Thoracic aorta (tissue), 2 donors: ENCODE measurements around the gene ATG9A. TPM values are rescaled to one million over a fixed set of nuclear protein-coding genes. Genes with fewer than 3 reads are reported as not detected.

Experiments
- ATAC-seq: fragments of 150-250 bp; one replicate; pipeline ENCODE4 v1.8.0; 2017; ENCODE audit warnings: low read depth; ENCODE audit not compliant: insufficient number of reproducible peaks, low FRiP score
- DNase-seq: peaks from one replicate; pipeline ENCODE4 v3.0.0-alpha.2; 2020; ENCODE audit warnings: low spot score
- H3K27ac ChIP-seq, 2 donors: fragments of 200-600 bp; sonication (generic); 1 replicate in 1 of 2; 2 replicates in 1 of 2; pipeline ENCODE4 v1.5.1; 2016; ENCODE audit warnings: mild to moderate bottlenecking in 2 of 2, moderate library complexity in 2 of 2
- H3K27me3 ChIP-seq: fragments of 200-600 bp; sonication (generic); replicated peaks from 2 replicates; pipeline ENCODE4 v1.6.0; 2016; ENCODE audit warnings: mild to moderate bottlenecking; ENCODE audit not compliant: insufficient read depth
- H3K36me3 ChIP-seq: fragments of 200-600 bp; sonication (generic); one replicate; pipeline ENCODE4 v1.5.1; 2016
- H3K4me1 ChIP-seq, 2 donors: fragments of 200-600 bp; sonication (generic); 1 replicate in 1 of 2; 2 replicates in 1 of 2; pipeline versions ENCODE4 v1.5.1 to v1.6.0; 2016; ENCODE audit warnings: low read depth in 2 of 2, mild to moderate bottlenecking in 1 of 2; ENCODE audit not compliant: control insufficient read depth in 1 of 2
- H3K4me3 ChIP-seq: fragments of 200-600 bp; sonication (generic); 2 replicates; pipeline ENCODE4 v1.5.1; 2016; ENCODE audit warnings: mild to moderate bottlenecking
- H3K9me3 ChIP-seq: fragments of 200-600 bp; sonication (generic); 2 replicates; pipeline ENCODE4 v1.5.1; 2016
- total RNA-seq, 2 donors: library from RNA; depleted of rRNA; stranded (reverse); fragments of >200 nt; gene quantifications; one replicate each; pipeline versions ENCODE4 v1.1.0 to v1.2.3, GENCODE V29; 2016
- TF ChIP-seq, protein P1 (sequence below): fragments of 200-600 bp; sonication (generic); IDR thresholded peaks from one replicate; pipeline ENCODE4 v1.5.1; 2019; ENCODE audit warnings: antibody characterized with exemption

Gene ATG9A
- total RNA-seq, 2 donors from 2014 or later, result 39.4 to 60.4 TPM

DNA sequence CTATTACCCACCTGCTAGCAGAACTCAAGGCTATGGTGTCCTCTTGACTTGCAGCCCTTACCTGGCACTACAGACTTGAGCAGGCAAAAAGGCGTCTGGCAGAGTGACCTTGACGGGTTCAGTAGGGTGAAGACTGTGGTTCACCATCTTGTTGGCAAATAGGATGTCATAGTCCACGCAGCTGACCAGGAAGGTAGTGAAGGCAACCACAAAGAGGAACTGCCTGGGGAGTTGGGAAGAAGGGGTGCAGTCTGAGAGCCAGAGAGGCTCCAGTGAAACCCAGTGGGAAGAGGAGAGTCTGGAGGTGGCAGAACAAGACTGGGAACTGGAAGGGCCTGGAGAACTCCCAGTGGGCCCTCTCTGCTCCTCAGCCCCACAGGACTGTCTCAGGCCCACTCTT, 4.1 kb downstream of the ATG9A start:
- Histone ChIP-seq H3K4me1 (peaks cover 9 to 18% of the 10 kb centered on the region in 2 donors), H3K36me3 (peaks cover 57% of the 10 kb centered on the region), H3K4me3 (no peak overlapping the region), H3K27ac (no peak overlapping the region), H3K9me3 (no peaks in the 10 kb centered on the region), H3K27me3 (no peaks in the 10 kb centered on the region)
- no peak for ATAC-seq
- TF ChIP-seq, protein P1, sequence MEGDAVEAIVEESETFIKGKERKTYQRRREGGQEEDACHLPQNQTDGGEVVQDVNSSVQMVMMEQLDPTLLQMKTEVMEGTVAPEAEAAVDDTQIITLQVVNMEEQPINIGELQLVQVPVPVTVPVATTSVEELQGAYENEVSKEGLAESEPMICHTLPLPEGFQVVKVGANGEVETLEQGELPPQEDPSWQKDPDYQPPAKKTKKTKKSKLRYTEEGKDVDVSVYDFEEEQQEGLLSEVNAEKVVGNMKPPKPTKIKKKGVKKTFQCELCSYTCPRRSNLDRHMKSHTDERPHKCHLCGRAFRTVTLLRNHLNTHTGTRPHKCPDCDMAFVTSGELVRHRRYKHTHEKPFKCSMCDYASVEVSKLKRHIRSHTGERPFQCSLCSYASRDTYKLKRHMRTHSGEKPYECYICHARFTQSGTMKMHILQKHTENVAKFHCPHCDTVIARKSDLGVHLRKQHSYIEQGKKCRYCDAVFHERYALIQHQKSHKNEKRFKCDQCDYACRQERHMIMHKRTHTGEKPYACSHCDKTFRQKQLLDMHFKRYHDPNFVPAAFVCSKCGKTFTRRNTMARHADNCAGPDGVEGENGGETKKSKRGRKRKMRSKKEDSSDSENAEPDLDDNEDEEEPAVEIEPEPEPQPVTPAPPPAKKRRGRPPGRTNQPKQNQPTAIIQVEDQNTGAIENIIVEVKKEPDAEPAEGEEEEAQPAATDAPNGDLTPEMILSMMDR, result no peak
- no peak for DNase-seq

DNA sequence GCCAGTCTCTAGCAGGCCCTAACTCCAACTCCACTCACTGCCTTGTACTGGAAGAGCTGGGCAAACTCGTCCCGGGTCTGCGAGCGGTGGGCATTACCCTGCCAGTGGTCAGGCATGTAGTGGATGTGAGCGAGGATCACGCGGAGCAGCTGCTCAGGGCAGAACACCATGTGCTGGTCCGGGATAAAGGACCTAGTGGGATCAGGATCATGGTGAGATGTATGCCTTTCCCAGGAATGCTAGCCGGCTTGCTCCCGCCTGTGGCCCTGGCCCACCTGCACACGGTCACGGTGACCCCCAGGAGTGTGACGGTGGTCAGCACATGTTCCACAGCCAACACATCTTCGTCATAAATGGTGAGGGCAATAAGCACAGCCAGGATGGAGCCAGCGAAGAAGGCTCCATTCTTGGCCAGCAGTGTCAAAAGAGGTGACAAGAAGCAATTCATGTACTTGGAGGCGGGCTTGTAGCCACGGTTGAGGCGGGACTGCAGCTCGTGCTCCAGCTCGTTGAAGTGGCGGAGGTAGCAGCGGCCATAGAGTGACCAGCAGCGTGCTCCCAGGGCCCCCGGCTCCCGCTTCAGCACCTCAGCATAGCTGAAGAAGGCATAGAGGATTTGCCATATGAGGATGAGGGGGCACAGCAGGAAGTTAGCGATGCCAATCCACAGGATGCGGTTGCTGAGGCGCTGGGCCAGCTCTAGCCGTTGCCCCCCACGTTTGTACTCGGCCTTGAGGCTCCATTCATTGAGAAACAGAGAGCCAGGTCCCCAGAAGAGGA, 5.4 kb downstream of the ATG9A start:
- peaks cover 65% of the 10 kb centered on the region for H3K36me3 ChIP-seq
- no peak overlapping the region for H3K27ac ChIP-seq
- ATAC-seq (no peak), DNase-seq (no peak)
- H3K4me3 ChIP-seq, result no peak overlapping the region
- no peaks in the 10 kb centered on the region for H3K27me3 ChIP-seq
- TF ChIP-seq, protein P1, result no peak
- H3K4me1 ChIP-seq, result peaks cover 17 to 27% of the 10 kb centered on the region in 2 donors
- H3K9me3 ChIP-seq, result no peaks in the 10 kb centered on the region

DNA sequence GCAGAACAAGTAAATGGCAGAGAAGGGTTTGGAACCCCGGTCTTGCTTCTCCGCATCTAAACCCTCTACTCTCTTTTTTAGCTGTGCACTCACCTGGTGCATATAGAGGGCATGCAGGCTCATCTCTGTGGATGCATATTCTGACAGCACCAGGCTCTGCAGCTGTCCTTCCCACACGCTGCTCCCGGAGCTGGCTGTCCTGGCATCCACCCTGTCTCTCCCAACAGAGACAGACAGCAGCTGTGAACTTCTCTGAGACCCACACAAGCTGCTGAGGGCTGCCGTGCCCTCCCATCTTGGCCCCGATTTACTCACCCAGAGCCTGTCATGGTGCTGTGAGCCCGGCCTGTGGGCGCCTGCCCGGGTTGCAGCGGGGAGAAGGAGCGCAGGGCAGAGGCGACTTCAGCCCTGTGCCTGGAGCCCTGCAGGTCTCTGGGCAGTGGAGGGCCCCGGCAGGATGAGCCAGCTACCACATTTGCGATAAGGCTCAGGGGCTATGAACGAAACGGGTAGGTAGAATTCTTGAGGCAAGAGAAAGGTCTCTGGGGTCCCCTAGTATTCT, 7.4 kb downstream of the ATG9A start:
- no peaks in the 10 kb centered on the region for H3K27me3 ChIP-seq
- TF ChIP-seq, protein P1, result no peak
- ATAC-seq (no peak), DNase-seq (no peak)
- H3K36me3 ChIP-seq, result peaks cover 65% of the 10 kb centered on the region
- H3K9me3 ChIP-seq, result no peaks in the 10 kb centered on the region
- H3K4me3 ChIP-seq, result no peak overlapping the region
- peaks cover 15 to 28% of the 10 kb centered on the region in 2 donors for H3K4me1 ChIP-seq
- H3K27ac ChIP-seq, result no peak overlapping the region

DNA sequence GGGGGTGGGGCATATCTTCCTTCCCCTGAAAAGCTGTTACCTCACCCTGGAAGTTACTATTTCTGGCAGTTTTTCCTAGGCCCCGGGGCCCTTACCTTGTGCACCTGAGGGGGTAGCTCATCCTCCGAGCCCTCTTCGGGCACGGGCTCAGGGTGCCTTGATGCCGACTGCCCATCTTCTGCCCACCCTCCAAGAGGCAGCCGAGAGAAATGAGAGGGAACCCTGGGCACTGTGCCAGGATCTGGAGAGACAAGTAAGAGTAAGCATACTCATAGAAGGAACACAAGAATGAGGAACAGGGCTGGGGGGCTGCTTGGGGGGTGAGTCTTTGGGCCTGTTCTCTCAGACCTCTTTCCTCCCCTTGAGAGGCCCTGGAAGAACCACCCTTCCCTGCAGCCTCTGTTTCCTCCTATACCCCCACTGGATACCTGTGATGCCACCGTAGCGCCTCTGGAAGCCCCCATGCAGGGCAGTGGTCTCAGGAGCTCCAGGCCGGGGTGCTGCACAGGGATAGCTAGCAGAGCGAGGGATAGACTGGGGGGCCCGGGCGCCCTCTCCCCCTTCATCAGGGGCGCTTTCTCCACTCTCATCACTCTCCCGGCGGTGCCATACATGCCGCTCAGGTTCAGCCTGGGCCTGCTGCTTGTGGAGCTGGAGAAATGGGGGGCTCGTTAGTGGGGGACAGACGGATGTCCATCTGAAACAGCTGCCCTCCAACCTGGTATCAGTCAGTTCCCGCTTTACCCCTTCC, 8.6 kb downstream of the ATG9A start:
- no peak overlapping the region for H3K4me3 ChIP-seq
- TF ChIP-seq, protein P1, result no peak
- no peaks in the 10 kb centered on the region for H3K9me3 ChIP-seq
- DNase-seq (no peak), ATAC-seq (no peak)
- peaks cover 17 to 39% of the 10 kb centered on the region in 2 donors for H3K4me1 ChIP-seq
- H3K36me3 ChIP-seq, result peaks cover 63% of the 10 kb centered on the region
- H3K27ac ChIP-seq, result peak overlapping the region in 1 of 2 donors; percentile 5
- no peaks in the 10 kb centered on the region for H3K27me3 ChIP-seq
